Testis (tissue), 3 donors: Measurements from ENCODE around the gene PRDM10. TPM values are rescaled to one million over a fixed set of nuclear protein-coding genes. Genes with fewer than 3 reads are reported as not detected.
"Not testable (repeated sequence)": the region's sequence is repeated elsewhere in the genome, so short reads cannot be mapped to it uniquely, and the experiment has no call there.

Experiments used
- DNase-seq: peaks from one replicate; pipeline ENCODE4 v3.0.0-alpha.2; 2019
- H3K27ac ChIP-seq, 2 donors: fragments of 200-600 bp; sonication (generic); one replicate each; pipeline ENCODE4 v1.5.1; 2019
- H3K27me3 ChIP-seq: fragments of 200-600 bp; sonication (generic); one replicate; pipeline ENCODE4 v1.5.1; 2019
- H3K36me3 ChIP-seq: fragments of 200-600 bp; sonication (generic); one replicate; pipeline ENCODE4 v1.5.1; 2017; ENCODE audit warnings: low read depth; ENCODE audit errors: missing control alignments
- H3K4me1 ChIP-seq: fragments of 200-600 bp; sonication (generic); one replicate; pipeline ENCODE4 v1.5.1; 2019
- H3K4me3 ChIP-seq, 2 donors: fragments of 200-600 bp; sonication (generic); one replicate each; pipeline ENCODE4 v1.5.1; 2017 to 2019
- H3K9me3 ChIP-seq: fragments of 200-600 bp; sonication (generic); one replicate; pipeline ENCODE4 v1.5.1; 2017
- POLR2A ChIP-seq: fragments of 450-650 bp; IDR thresholded peaks from one replicate; pipeline ENCODE4 v1.6.1; 2017; ENCODE audit warnings: antibody characterized with exemption, mild to moderate bottlenecking, moderate library complexity
- WGBS, 2 donors: methylation state at CpG; one replicate each; pipeline ENCODE4 v1.1.5; 2018; 5-methylcytosine and 5-hydroxymethylcytosine counted together
- intact Hi-C: fragments of 100-400 bp; cut with DNase I; formaldehyde crosslinking; loops from one replicate; pipeline ENCODE4 v1.15.1; 2023; ENCODE audit warnings: low total_unique reads
- polyA plus RNA-seq: library from polyadenylated mRNA; stranded (reverse); fragments of 350-450 nt; fragmentation: Illumina TruSeq; extraction: RNeasy Lipid Tissue Mini Kit (QIAGEN cat#74804); gene quantifications from one replicate; pipeline ENCODE4 v1.2.3, GENCODE V29; 2014; ENCODE audit warnings: low read depth, low replicate concordance; ENCODE audit not compliant: insufficient read depth
- total RNA-seq, 2 donors: library from RNA; depleted of rRNA; stranded (reverse); fragments of >200 nt; gene quantifications; one replicate each; pipeline ENCODE4 v1.2.3, GENCODE V29; 2016
- TF ChIP-seq, protein P1 (sequence below), 3 experiments: fragments of 450-650 bp in 2 of 3; fragments of 200-600 bp in 1 of 3; sonication (generic) in 1 of 3; IDR thresholded peaks; one replicate each; pipeline ENCODE4 v1.5.1; 2016 to 2019; ENCODE audit warnings: antibody characterized with exemption in 3 of 3, mild to moderate bottlenecking in 2 of 3, moderate library complexity in 1 of 3

The PRDM10 gene
- total and polyA plus RNA-seq, 3 donors from 2014 or later, result 4.9 to 14.7 (median 9.2) TPM

GRCh38 chr11:129972611-129973010 lies 30.0 kb downstream of the PRDM10 start:
- 80% methylated on average over 5 of the region's 5 CpGs for WGBS, 2 donors
- DNase-seq, result no peak

GRCh38 chr11:129971856-129972255 lies 30.8 kb downstream of the PRDM10 start:
- H3K4me1 ChIP-seq, intact Hi-C loops, H3K27me3 ChIP-seq, H3K27ac ChIP-seq, H3K36me3 ChIP-seq, DNase-seq, H3K9me3 ChIP-seq: not testable (repeated sequence)
- peak overlapping the region in 1 of 2 donors; percentile 36 for H3K4me3 ChIP-seq
- WGBS, 2 donors, result 80 to 81% methylated on average over 1 to 22 of the region's 29 CpGs

More at GRCh38 chr11:129972611-129973010, 30.0 kb downstream of the PRDM10 start:
- H3K36me3 ChIP-seq, result no peaks in the 10 kb centered on the region
- intact Hi-C loops, result no loop called here
- H3K9me3 ChIP-seq, result no peaks in the 10 kb centered on the region
- H3K27me3 ChIP-seq, result no peaks in the 10 kb centered on the region
- H3K4me3 ChIP-seq, result no peak overlapping the region
- H3K4me1 ChIP-seq, result no peaks in the 10 kb centered on the region
- no peak overlapping the region for H3K27ac ChIP-seq
- no peak for TF ChIP-seq POLR2A

- Histone ChIP-seq H3K27ac (no peak overlapping the region), H3K36me3 (no peaks in the 10 kb centered on the region), H3K9me3 (no peaks in the 10 kb centered on the region), H3K27me3 (no peaks in the 10 kb centered on the region), H3K4me3 (no peak overlapping the region), H3K4me1 (no peaks in the 10 kb centered on the region)
- TF ChIP-seq, protein P1, sequence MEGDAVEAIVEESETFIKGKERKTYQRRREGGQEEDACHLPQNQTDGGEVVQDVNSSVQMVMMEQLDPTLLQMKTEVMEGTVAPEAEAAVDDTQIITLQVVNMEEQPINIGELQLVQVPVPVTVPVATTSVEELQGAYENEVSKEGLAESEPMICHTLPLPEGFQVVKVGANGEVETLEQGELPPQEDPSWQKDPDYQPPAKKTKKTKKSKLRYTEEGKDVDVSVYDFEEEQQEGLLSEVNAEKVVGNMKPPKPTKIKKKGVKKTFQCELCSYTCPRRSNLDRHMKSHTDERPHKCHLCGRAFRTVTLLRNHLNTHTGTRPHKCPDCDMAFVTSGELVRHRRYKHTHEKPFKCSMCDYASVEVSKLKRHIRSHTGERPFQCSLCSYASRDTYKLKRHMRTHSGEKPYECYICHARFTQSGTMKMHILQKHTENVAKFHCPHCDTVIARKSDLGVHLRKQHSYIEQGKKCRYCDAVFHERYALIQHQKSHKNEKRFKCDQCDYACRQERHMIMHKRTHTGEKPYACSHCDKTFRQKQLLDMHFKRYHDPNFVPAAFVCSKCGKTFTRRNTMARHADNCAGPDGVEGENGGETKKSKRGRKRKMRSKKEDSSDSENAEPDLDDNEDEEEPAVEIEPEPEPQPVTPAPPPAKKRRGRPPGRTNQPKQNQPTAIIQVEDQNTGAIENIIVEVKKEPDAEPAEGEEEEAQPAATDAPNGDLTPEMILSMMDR (IDR thresholded peaks at IDR 0.05), result no peak
- TF ChIP-seq POLR2A, result no peak
- intact Hi-C loops, result no loop called here
- 71 to 78% methylated on average over 2 of the region's 2 CpGs for WGBS, 2 donors
- no peak for DNase-seq
Observed at GRCh38 chr11:129969920-129970319, 32.7 kb downstream of the PRDM10 start.

DNA sequence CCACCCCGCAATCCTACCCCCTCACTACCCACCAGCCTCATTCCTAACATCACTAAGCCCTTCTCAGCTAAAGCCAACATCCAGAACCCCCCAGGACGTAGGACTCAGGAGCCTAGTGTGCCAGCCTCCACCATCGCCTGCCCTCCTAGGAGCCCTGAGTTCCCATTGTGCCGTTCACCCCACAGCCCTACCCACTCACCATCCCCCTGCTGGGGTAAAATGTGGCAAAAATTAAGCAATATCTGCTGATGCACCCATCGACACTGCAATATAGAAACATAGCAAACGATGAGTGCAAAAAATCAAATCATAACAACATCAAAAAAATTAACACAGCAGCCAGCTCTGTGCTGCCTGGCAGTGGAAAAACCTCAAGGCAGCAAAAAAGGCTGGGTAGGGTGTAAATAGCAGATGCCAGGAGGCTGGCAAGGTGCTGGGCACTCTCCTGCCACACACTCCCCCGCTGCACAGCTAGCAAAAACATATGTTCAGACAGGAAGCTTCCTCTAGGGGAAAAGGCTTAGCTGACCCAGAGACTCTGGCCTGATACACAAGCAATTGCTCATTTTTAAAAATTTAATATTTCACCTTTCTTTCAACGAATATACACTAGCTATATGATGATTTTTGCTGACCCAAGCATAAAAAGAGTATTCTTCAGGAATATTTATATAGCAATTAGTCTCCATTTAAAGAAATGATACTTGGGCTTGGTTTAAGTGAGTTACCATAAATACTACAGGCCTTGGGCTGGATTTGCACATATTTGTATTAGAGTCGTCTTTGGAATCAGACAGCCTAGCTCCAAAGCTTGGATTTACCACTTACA lies 33.8 kb downstream of the PRDM10 start:
- 90 to 93% methylated on average over 9 of the region's 9 CpGs for WGBS, 2 donors
- no peak overlapping the region for H3K4me3 ChIP-seq
- no peaks in the 10 kb centered on the region for H3K36me3 ChIP-seq
- no peaks in the 10 kb centered on the region for H3K4me1 ChIP-seq
- H3K27me3 ChIP-seq, result no peaks in the 10 kb centered on the region
- no peak for DNase-seq
- no peaks in the 10 kb centered on the region for H3K9me3 ChIP-seq
- no peak overlapping the region for H3K27ac ChIP-seq
- intact Hi-C loops, result no loop called here
- TF ChIP-seq, protein P1 (IDR thresholded peaks at IDR 0.05), result no peak
- no peak for TF ChIP-seq POLR2A

DNA sequence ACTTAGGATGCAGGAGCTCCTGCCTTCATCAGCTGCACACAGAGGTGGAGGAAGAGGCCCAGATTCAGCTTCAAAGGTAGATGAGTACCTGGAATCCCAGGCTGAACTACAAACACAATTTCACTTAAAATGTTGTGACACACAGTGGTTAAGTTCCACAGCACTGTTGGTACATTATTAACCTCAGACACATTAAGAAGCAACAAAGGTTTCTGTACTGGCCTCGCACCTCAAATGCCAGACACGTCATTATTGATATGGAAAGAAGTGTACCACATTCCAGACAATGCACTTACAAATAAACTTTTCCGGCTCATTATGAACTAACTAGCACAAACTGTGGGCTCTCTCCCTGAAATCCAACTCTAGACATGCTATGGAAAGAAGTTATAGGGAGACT lies 34.6 kb downstream of the PRDM10 start:
- intact Hi-C loops, result no loop called here
- Histone ChIP-seq H3K9me3 (no peaks in the 10 kb centered on the region), H3K27me3 (no peaks in the 10 kb centered on the region), H3K36me3 (no peaks in the 10 kb centered on the region), H3K27ac (no peak overlapping the region), H3K4me3 (no peak overlapping the region), H3K4me1 (no peaks in the 10 kb centered on the region)
- 87 to 89% methylated on average over 3 of the region's 3 CpGs for WGBS, 2 donors
- TF ChIP-seq, protein P1 (IDR thresholded peaks at IDR 0.05), result no peak
- no peak for TF ChIP-seq POLR2A
- DNase-seq, result no peak

GRCh38 chr11:129965248-129965647 lies 37.4 kb downstream of the PRDM10 start:
- no peak for DNase-seq
- TF ChIP-seq POLR2A, result no peak
- TF ChIP-seq, protein P1 (IDR thresholded peaks at IDR 0.05), result no peak
- WGBS, 2 donors, result 81 to 83% methylated on average over 3 of the region's 3 CpGs
- intact Hi-C loops, result no loop called here
- H3K27me3 ChIP-seq, result no peaks in the 10 kb centered on the region
- H3K27ac ChIP-seq, result no peak overlapping the region
- H3K4me3 ChIP-seq, result no peak overlapping the region
- H3K36me3 ChIP-seq, result no peaks in the 10 kb centered on the region
- no peaks in the 10 kb centered on the region for H3K9me3 ChIP-seq
- no peaks in the 10 kb centered on the region for H3K4me1 ChIP-seq
